Fibroblast of peridontal ligament (primary cell): ENCODE results near the gene NPR3.

Experiments
- DNase-seq: peaks from one replicate; pipeline ENCODE4 v3.0.0-alpha.2; 2010; ENCODE audit errors: extremely low read depth

Gene NPR3

GRCh38 chr5:32711681-32712480 lies 760 bp downstream of the NPR3 start:
- DNase-seq, result peak; percentile 49

GRCh38 chr5:32712481-32713360 lies 1.6 kb downstream of the NPR3 start:
- DNase-seq, result peak; percentile 43

DNA sequence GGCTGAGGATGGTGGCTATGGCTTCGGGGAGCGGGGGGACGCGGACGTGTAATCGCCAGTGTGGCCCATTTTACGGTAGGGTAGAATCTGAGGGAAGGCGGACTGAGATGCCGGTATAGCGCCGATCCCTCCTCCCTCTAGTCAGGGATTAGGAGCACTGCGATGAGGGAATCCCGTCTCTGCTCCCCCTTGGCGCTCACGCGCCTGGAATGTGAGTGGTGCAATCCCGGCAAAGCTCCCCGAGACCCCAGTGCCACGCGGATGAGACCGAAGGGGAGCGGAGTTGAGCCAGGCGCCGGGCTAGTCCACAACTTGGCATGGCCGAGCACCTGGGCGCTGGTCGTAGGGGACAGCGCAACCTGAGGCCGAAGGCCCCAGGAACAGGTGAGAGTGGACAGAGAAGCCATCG lies 2.2 kb downstream of the NPR3 start:
- peak; percentile 36 for DNase-seq

DNA sequence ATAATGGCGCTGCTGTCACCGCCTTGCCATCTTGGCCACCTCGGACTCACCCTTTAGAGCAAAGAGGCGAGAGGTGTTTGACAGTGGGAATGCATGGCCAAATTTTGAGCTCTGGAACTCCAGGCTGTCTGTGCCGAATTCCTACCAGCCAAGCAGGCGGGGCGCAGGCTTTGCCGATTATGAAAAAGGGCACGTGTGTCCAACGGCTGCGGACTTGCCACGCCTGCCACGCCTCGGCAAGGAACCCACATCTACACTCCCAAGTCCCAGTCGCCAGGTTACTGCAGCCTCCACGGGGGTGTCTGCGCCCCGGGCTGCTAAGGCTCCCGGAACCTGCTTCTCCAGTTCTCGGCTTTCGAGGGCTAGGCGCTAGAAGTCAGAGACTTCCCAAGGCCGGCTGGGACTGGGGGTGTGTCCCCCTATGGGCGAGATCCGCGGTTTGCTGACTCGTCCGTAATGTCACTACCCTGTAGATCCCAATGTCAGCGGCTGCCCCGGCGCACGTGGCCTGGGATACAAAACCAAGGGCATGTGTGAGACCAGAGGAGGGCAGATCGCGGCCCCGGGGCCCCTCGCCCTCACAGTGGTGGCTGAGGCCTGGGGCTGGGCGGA lies 2.8 kb downstream of the NPR3 start:
- peak; percentile 53 for DNase-seq

DNA sequence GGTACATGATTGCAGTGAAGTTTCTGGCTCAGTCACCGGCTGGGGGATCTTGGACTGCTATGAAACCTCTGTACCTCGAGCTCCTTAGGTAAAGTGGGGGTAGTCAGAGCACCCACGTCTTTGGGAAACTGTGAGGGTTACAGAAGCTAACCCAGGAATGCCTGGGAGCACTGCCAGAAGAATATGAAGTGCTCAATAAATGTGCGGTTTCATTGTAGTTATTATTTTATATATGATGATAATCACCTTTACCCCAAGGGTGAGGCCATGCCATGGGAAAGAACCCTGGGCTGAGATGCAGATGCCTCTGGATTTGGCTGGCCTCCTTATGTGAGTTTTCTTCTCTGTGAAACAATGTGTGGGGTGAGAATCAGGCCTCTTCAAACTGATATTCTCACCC lies 3.7 kb downstream of the NPR3 start:
- DNase-seq, result peak; percentile 17

DNA sequence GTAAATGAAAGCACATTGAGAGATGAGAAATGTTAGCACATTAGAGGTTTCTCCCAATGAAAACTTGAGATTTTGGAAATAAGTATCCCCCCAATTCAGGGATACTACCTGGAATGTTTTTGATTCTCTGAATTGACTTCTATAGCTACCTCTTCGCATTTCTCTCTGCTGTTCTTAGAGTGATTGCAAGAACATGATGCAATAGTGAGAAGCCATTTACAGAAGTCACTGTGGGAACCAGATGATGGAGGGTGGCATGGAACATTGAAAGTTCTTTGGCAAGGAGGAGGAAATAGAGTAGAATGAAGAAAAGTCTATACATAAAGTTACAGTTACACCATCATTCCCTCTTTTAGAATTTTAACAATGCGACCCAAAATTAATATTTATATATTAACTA lies 9.2 kb downstream of the NPR3 start:
- no peak for DNase-seq

DNA sequence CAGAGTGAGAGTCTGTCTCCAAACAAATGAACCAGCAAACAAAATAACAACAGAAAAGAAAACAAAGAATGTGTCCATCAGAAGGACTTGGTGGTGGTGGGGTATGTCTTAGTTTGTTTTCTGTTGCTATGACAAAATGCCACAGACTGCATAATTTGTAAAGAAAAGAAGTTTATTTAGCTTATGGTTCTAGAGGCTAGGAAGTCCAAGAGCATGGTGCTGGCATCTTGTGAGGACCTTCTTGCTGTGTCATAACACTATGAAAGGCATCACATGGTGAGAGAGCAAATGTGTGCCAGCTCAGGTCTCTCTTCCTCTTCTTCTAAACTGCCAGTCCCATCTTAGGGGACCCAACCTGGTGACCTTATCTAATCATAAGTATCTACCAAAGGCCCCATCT lies 10.5 kb downstream of the NPR3 start:
- DNase-seq, result no peak

GRCh38 chr5:32722957-32723356 lies 11.8 kb downstream of the NPR3 start:
- no peak for DNase-seq

GRCh38 chr5:32724526-32724925 lies 13.4 kb downstream of the NPR3 start:
- DNase-seq, result no peak

DNA sequence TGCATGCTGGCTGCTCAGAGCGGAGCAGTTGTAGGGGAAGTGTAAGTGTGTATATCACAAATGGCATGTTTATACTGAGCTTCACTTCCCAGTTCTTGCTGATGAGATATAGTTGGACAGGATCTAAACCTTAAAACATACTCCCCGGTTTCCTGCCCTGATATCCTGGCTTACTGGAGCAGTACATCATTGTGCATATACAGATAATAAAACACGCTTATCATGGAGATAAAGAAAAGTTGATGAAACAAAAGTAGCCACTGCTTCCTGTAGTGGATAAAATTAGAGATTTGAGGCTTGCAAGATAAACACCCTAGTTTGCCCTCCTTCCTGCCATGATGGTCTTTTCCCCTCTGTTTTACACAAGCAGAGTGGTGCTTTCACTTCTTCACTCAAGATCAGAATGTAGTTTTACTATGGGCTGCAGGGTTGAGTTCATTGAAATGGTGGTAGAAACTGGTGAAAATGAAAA lies 15.0 kb downstream of the NPR3 start:
- DNase-seq, result no peak

DNA sequence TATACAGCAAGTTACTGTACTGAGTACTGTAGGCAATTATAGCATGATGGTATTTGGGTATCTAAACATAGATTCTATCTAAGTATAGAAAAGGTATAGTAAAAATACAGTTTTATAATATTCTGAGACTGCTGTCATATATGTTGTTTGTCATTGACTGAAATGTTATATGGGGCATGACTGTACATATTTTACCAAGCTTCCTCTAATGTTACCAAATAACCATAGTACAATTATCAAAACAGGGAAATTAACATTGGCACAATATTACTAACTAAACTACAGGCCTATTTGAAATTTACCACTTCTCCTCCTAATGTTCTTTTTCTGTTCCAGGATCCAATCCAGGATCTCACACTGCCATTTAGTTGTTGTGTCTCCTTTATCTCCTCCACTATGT lies 18.5 kb downstream of the NPR3 start:
- no peak for DNase-seq

DNA sequence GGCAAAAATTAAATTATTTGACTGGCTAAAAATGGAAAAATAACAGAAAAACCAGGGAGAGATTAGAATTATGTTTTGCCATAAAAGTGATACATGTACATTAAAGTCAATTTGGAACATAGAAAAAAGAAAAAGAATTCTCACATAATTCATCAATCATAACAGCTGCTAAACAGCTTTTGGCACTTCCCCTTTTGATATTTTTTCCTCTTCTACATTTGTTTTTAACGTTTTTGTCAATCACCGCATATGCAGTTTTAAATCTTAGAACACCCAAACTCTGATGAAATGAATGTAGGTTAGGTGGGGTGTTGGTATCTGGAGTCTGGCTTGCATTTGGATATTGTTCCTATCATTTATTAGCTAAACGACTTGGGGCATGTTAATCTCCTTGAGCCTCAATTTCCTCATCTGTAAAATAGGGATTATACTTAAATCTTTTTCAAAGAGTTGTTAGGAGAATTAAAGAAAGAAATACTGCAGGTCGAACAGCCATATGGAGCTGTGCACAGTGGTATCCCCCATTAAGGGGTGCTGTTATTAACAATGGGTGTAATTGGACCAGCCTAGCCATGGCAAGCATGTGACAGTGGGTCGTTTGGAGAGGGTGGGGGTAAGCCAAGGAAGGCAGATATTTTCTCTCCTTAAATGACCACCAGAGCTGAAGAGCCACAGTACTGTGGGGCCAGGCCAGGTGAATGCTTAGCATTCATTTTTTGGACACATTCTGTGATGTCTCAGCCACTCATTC lies 22.6 kb downstream of the NPR3 start:
- no peak for DNase-seq

- DNase-seq, result no peak
Measured at GRCh38 chr5:32734827-32735378, 23.8 kb downstream of the NPR3 start.

- no peak for DNase-seq
Measured at GRCh38 chr5:32735512-32735911, 24.4 kb downstream of the NPR3 start.

DNA sequence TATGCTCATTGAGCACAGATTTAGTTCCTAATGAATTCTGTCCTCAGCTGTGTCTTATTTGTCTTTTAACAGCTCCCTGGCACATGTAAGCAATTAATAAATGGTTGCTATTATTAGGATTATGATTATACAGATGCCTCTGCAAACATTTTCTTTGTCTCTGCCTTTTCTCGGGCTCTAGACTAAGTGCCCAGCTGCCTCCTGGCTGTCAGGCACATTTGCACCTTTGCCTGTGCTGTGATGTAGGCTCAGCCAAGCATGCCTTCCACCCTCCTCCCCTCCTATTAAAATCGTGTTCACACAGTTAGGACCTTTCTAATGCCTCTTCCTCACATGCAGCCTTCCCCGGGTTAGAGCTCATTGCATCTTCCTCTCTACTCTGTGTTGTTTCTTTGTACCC lies 25.7 kb downstream of the NPR3 start:
- DNase-seq, result no peak

DNA sequence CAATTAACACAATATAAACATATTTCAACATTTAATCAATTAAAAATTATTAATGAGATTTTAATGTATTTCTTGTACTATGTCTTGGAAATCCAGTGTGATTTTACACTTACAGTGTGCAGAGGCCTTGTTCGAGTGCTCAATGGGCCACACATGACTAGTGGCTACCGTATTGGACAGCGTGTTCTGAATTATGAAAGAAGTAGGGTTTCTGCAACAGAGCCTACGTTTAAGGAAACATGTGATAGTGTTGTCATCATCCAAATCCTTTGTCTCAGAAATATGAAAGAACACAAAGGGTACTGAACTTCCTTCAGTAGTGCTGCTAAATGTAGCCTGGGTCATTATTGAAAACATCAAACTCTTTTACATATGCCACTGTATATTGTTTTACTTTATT lies 29.5 kb downstream of the NPR3 start:
- no peak for DNase-seq

- DNase-seq, result no peak
Measured at GRCh38 chr5:32745317-32745716, 34.2 kb downstream of the NPR3 start.

- no peak for DNase-seq
Measured at GRCh38 chr5:32752411-32752810, 41.3 kb downstream of the NPR3 start.

- DNase-seq, result peak; percentile 73
Measured at GRCh38 chr5:32753051-32753450, 41.9 kb downstream of the NPR3 start.

DNA sequence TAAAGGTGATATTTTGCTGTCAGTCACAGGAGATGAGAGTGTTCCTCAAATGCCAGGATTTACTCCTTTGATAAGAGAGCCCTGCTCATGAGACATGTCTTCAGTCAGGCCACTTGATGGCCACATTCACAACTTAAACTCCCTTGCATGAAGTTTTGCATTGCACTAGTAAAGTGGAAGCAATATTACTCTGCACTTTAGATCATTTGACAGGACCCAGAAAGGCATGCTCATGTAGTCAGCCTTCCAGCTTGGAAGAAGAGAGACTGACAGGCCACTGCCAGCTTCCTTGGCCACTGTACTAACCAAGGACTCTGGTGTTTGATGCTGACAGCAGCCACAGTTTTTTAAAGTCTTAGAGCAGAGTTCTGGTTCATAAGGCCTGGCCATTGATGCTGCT lies 42.6 kb downstream of the NPR3 start:
- DNase-seq, result peak; percentile 67

DNA sequence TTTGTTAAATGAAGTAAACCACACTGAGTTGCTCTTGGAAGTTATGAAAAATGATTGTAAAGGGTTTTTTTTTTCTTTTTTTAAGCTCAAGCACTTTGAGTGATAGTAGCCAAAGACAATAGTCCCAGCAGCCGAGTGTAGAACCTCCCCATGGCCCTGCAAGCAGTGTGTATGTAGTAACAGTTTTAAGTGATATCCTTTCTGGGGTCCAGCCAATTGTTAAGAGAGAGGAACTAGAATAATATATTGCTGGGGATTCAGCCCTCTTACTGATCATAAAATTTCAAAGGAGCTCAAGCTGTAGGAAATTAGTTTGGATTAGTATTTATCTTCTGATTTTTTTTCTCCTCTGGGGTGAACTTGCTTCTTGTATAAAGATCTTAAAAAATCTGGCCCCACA lies 43.2 kb downstream of the NPR3 start:
- peak; percentile 31 for DNase-seq
